Measurements from ENCODE around the gene PRDX5.
"Not testable (repeated sequence)": the region's sequence is repeated elsewhere in the genome, so short reads cannot be mapped to it uniquely, and the experiment has no call there.

The PRDX5 gene

DNA sequence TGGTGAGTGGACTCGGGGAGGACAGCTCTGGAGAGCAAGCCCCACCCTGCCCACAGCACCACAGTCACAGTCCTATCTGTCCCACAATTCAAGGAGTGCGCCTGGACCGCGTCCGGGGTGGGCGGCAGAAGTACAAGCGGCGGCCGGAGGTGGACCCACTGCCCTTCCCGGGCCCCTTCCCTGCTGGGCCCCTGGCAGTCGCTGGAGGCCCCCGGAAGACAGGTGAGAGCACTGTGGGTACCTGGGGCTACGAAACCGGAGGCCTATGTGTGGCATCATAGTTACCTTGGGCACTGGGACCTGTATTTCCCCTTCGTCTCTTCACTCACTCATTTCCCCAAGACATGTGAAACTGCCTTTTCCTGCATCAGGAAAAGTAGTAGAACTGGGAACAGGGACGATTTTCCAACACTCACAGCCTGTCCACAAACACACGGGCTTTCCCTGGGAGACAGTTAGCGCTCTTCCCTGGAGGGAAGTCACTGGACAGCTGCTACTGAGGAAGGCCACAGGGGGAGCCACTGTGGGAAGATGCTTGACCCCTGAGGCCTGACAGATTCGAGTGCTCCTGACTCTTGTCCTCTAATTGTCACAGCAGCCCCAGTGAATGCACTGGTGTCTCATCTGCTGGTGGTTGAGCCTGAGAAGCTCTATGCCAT lies 3.6 kb upstream of the PRDX5 start:
- in situ Hi-C loops (cut with MboI; ENCODE audit: low sequenced_read_pairs, unreplicated experiment) = no loop called here
- TF ChIP-seq, protein P1, sequence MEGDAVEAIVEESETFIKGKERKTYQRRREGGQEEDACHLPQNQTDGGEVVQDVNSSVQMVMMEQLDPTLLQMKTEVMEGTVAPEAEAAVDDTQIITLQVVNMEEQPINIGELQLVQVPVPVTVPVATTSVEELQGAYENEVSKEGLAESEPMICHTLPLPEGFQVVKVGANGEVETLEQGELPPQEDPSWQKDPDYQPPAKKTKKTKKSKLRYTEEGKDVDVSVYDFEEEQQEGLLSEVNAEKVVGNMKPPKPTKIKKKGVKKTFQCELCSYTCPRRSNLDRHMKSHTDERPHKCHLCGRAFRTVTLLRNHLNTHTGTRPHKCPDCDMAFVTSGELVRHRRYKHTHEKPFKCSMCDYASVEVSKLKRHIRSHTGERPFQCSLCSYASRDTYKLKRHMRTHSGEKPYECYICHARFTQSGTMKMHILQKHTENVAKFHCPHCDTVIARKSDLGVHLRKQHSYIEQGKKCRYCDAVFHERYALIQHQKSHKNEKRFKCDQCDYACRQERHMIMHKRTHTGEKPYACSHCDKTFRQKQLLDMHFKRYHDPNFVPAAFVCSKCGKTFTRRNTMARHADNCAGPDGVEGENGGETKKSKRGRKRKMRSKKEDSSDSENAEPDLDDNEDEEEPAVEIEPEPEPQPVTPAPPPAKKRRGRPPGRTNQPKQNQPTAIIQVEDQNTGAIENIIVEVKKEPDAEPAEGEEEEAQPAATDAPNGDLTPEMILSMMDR (IDR thresholded peaks at IDR 0.05; ENCODE audit: borderline replicate concordance, control extremely low read depth, extremely low read depth, insufficient read depth, missing control alignments) = no peak
- no peak for DNase-seq (ENCODE audit: low spot score)

DNA sequence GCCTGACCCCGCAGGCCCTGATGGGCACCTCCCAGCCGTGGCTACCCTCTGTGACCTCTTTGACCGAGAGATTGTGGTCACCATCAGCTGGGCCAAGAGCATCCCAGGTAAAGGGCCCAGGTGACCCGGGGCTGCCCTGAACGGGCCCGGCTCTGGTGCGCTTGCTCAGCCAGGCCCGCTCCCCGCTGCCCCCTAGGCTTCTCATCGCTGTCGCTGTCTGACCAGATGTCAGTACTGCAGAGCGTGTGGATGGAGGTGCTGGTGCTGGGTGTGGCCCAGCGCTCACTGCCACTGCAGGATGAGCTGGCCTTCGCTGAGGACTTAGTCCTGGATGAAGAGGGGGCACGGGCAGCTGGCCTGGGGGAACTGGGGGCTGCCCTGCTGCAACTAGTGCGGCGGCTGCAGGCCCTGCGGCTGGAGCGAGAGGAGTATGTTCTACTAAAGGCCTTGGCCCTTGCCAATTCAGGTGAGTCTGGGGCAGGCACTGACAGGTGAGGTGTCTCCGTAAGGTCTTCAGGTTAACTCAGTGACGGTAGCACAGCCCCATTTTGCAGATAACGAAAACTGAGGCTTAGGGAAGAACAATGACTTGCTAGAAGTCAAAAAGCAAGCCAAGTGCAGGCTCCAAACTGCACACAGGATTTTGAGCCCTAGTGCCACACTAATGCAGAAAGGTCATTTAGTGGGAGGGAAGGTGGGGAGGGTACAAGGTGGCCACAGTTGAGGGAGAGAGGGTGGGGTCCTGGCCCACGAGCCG lies 2.9 kb upstream of the PRDX5 start:
- TF ChIP-seq, protein P1 (IDR thresholded peaks at IDR 0.05; ENCODE audit: borderline replicate concordance, control extremely low read depth, extremely low read depth, insufficient read depth, missing control alignments) = no peak
- no peak for DNase-seq (ENCODE audit: low spot score)
- in situ Hi-C loops (cut with MboI; ENCODE audit: low sequenced_read_pairs, unreplicated experiment) = no loop called here

DNA sequence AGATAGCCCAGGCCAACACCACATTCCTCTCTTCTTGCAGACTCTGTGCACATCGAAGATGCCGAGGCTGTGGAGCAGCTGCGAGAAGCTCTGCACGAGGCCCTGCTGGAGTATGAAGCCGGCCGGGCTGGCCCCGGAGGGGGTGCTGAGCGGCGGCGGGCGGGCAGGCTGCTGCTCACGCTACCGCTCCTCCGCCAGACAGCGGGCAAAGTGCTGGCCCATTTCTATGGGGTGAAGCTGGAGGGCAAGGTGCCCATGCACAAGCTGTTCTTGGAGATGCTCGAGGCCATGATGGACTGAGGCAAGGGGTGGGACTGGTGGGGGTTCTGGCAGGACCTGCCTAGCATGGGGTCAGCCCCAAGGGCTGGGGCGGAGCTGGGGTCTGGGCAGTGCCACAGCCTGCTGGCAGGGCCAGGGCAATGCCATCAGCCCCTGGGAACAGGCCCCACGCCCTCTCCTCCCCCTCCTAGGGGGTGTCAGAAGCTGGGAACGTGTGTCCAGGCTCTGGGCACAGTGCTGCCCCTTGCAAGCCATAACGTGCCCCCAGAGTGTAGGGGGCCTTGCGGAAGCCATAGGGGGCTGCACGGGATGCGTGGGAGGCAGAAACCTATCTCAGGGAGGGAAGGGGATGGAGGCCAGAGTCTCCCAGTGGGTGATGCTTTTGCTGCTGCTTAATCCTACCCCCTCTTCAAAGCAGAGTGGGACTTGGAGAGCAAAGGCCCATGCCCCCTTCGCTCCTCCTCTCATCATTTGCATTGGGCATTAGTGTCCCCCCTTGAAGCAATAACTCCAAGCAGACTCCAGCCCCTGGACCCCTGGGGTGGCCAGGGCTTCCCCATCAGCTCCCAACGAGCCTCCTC lies 2.0 kb upstream of the PRDX5 start:
- DNase-seq (ENCODE audit: low spot score); in situ Hi-C loops (cut with MboI; ENCODE audit: low sequenced_read_pairs, unreplicated experiment): not testable (repeated sequence)

- TF ChIP-seq, protein P1 (IDR thresholded peaks at IDR 0.05; ENCODE audit: borderline replicate concordance, control extremely low read depth, extremely low read depth, insufficient read depth, missing control alignments) = no peak
- no peak for DNase-seq (ENCODE audit: low spot score)
- in situ Hi-C loops (cut with MboI; ENCODE audit: low sequenced_read_pairs, unreplicated experiment) = no loop called here
These were observed 1.1 kb upstream of the PRDX5 start for GRCh38 chr11:64316672-64317324.

- in situ Hi-C loops (cut with MboI; ENCODE audit: low sequenced_read_pairs, unreplicated experiment) = no loop called here
- DNase-seq (ENCODE audit: low spot score) = peak; percentile 93
- TF ChIP-seq, protein P1 (IDR thresholded peaks at IDR 0.05; ENCODE audit: borderline replicate concordance, control extremely low read depth, extremely low read depth, insufficient read depth, missing control alignments) = no peak
These were observed 478 bp upstream of the PRDX5 start, which contains the start of gene TRMT112 for GRCh38 chr11:64317325-64317960. Gene TRMT112, minus strand, starts transcription at chr11:64317559. Its CDS starts 33 bp downstream, at chr11:64317526.

- no peak for DNase-seq (ENCODE audit: low spot score)
- TF ChIP-seq, protein P1 (IDR thresholded peaks at IDR 0.05; ENCODE audit: borderline replicate concordance, control extremely low read depth, extremely low read depth, insufficient read depth, missing control alignments) = no peak
- in situ Hi-C loops (cut with MboI; ENCODE audit: low sequenced_read_pairs, unreplicated experiment) = no loop called here
These were observed 1.1 kb downstream of the PRDX5 start for GRCh38 chr11:64318766-64319761.
